SU-DHL-6 (cell line): ENCODE data around the gene PLRG1.

ENCODE experiments used
- H2AFZ ChIP-seq: fragments of 200-600 bp; sonication (generic); 2 replicates; pipeline ENCODE4 v1.6.1; 2014; ENCODE audit warnings: low read depth, mild to moderate bottlenecking, moderate library complexity, mixed read lengths, antibody characterized with exemption, low read length; ENCODE audit not compliant: severe bottlenecking
- H3F3A ChIP-seq: fragments of 200-600 bp; shearing (Covaris generic); 2 replicates; pipeline ENCODE4 v1.6.0; 2016; ENCODE audit warnings: antibody characterized with exemption, mild to moderate bottlenecking; ENCODE audit not compliant: insufficient read depth
- H3K27ac ChIP-seq: fragments of 200-600 bp; sonication (generic); 2 replicates; pipeline ENCODE4 v1.5.1; 2016; ENCODE audit warnings: low read depth, mild to moderate bottlenecking, low read length, moderate library complexity, mixed read lengths
- H3K27me3 ChIP-seq: fragments of 200-600 bp; sonication (generic), shearing (Covaris generic); 2 replicates; pipeline ENCODE4 v1.6.0; 2014; ENCODE audit warnings: mild to moderate bottlenecking, low read length
- H3K36me3 ChIP-seq: fragments of 200-600 bp; sonication (generic); 2 replicates; pipeline ENCODE4 v1.6.1; 2014; ENCODE audit warnings: mild to moderate bottlenecking, low read length, mixed read lengths
- H3K4me2 ChIP-seq: fragments of 300-600, 200-600 bp; shearing (Covaris generic), sonication (generic); 2 replicates; pipeline ENCODE4 v1.6.0; 2014; ENCODE audit warnings: low read length, low read depth, mild to moderate bottlenecking; ENCODE audit not compliant: poor library complexity, severe bottlenecking
- H3K4me3 ChIP-seq: fragments of 200-600 bp; sonication (generic); 2 replicates; pipeline ENCODE4 v1.5.1; 2014; ENCODE audit warnings: antibody characterized with exemption, low read length, mild to moderate bottlenecking, mixed read lengths; ENCODE audit not compliant: insufficient read depth, poor library complexity, severe bottlenecking
- H3K79me2 ChIP-seq: fragments of 200-600 bp; sonication (generic); 2 replicates; pipeline ENCODE4 v1.6.1; 2014; ENCODE audit warnings: mild to moderate bottlenecking, low read length, moderate library complexity; ENCODE audit not compliant: insufficient read depth
- H3K9ac ChIP-seq: fragments of 200-600 bp; sonication (generic); 2 replicates; pipeline ENCODE4 v1.7.0; 2014; ENCODE audit warnings: mild to moderate bottlenecking, low read length
- H3K9me2 ChIP-seq: fragments of 200-600 bp; sonication (generic); replicated peaks from 2 replicates; pipeline ENCODE4 v1.6.1; 2014; ENCODE audit warnings: low read length; ENCODE audit not compliant: insufficient read depth
- H3K9me3 ChIP-seq: fragments of 200-600 bp; sonication (generic); 2 replicates; pipeline ENCODE4 v1.6.1; 2014; ENCODE audit warnings: low read length, mixed read lengths; ENCODE audit not compliant: insufficient read depth
- H4K20me1 ChIP-seq: fragments of 200-600 bp; sonication (generic); 2 replicates; pipeline ENCODE4 v1.6.1; 2014; ENCODE audit warnings: low read depth, mild to moderate bottlenecking, antibody characterized with exemption, low read length, moderate library complexity, mixed read lengths
- EZH2phosphoT487 ChIP-seq: fragments of 200-600 bp; sonication (generic), shearing (Covaris generic); conservative IDR thresholded peaks from 2 replicates; pipeline ENCODE4 v1.6.1; 2018; ENCODE audit warnings: mild to moderate bottlenecking, antibody characterized with exemption, low read length, moderate library complexity, mixed read lengths
- TF ChIP-seq, protein P1 (sequence below): fragments of 200-600 bp; sonication (generic); IDR thresholded peaks from one replicate; pipeline ENCODE4 v1.5.1; 2017; ENCODE audit warnings: antibody characterized with exemption, mild to moderate bottlenecking, low read length, moderate library complexity; ENCODE audit not compliant: insufficient read depth, poor library complexity, severe bottlenecking

PLRG1 gene

GRCh38 chr4:154529728-154530519 is 20.3 kb downstream of the PLRG1 start:
- peaks cover 6% of the 10 kb centered on the region; the same call in 1 of the 2 replicates for H3F3A ChIP-seq

DNA sequence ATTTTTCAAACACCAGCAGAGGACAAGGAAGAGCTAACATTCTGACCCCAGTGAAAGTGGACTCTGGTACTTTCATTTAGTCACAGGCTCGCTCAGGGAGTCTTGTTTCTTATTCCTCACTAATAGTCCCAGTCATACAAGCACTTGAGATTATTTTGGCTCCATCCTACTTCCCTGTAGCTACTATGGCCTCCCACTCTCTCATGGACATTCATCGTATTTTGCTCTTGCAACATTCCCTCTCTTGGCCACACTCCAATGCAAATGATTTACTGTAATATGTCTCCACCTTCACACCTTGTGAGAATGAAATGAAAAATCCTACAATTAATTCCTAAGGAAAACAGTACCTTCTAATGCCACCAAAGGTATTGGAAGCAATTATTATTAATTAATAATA is 21.3 kb downstream of the PLRG1 start:
- H3K9me2 ChIP-seq, result no peaks in the 10 kb centered on the region
- H4K20me1 ChIP-seq, result no peaks in the 10 kb centered on the region
- no peak overlapping the region for H3K4me3 ChIP-seq
- no peaks in the 10 kb centered on the region for H3K79me2 ChIP-seq
- H3K36me3 ChIP-seq, result no peaks in the 10 kb centered on the region
- H3K27ac ChIP-seq, result no peak overlapping the region
- H3F3A ChIP-seq, result peaks cover 3% of the 10 kb centered on the region; the same call in 1 of the 2 replicates
- no peaks in the 10 kb centered on the region for H3K27me3 ChIP-seq
- no peak overlapping the region for H3K9ac ChIP-seq
- H3K9me3 ChIP-seq, result no peaks in the 10 kb centered on the region
- H2AFZ ChIP-seq, result no peak overlapping the region
- no peak overlapping the region for H3K4me2 ChIP-seq
- TF ChIP-seq, protein P1, sequence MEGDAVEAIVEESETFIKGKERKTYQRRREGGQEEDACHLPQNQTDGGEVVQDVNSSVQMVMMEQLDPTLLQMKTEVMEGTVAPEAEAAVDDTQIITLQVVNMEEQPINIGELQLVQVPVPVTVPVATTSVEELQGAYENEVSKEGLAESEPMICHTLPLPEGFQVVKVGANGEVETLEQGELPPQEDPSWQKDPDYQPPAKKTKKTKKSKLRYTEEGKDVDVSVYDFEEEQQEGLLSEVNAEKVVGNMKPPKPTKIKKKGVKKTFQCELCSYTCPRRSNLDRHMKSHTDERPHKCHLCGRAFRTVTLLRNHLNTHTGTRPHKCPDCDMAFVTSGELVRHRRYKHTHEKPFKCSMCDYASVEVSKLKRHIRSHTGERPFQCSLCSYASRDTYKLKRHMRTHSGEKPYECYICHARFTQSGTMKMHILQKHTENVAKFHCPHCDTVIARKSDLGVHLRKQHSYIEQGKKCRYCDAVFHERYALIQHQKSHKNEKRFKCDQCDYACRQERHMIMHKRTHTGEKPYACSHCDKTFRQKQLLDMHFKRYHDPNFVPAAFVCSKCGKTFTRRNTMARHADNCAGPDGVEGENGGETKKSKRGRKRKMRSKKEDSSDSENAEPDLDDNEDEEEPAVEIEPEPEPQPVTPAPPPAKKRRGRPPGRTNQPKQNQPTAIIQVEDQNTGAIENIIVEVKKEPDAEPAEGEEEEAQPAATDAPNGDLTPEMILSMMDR, result no peak
- no peak for TF ChIP-seq EZH2phosphoT487

More at GRCh38 chr4:154529728-154530519, 20.3 kb downstream of the PLRG1 start:
- TF ChIP-seq, protein P1, result no peak
- no peak for TF ChIP-seq EZH2phosphoT487
- Histone ChIP-seq H3K27ac (no peak overlapping the region), H3K9me3 (no peaks in the 10 kb centered on the region), H3K9ac (no peak overlapping the region), H3K36me3 (no peaks in the 10 kb centered on the region), H4K20me1 (no peaks in the 10 kb centered on the region), H3K4me3 (no peak overlapping the region), H3K9me2 (no peaks in the 10 kb centered on the region), H3K79me2 (no peaks in the 10 kb centered on the region), H3K4me2 (no peak overlapping the region), H2AFZ (no peak overlapping the region), H3K27me3 (no peaks in the 10 kb centered on the region)

DNA sequence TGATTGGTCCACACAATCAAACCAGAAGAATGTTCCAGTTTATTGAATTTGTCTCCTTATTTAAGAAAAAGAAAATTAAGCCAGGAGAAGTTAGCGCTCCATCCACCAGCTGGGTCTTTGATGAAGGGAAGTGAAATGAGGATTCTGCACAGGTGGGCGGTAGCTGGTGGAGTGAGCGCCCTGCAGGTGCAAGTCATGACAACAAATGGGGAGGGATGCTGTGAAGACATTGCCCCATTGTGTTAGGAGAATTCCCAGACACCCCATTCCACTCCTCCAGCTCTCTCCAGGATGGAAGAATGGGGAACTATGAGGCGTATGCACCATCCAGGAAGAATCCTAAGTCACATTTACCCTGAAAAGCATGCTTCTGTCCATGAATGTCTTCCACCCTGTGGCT is 22.9 kb downstream of the PLRG1 start:
- TF ChIP-seq EZH2phosphoT487, result no peak
- TF ChIP-seq, protein P1, result no peak

More for the DNA sequence above, 22.9 kb downstream of the PLRG1 start:
- no peaks in the 10 kb centered on the region for H3K9me3 ChIP-seq
- H4K20me1 ChIP-seq, result no peaks in the 10 kb centered on the region
- no peak overlapping the region for H3K4me2 ChIP-seq
- H2AFZ ChIP-seq, result no peak overlapping the region
- no peaks in the 10 kb centered on the region for H3K36me3 ChIP-seq
- no peak overlapping the region for H3K9ac ChIP-seq
- no peaks in the 10 kb centered on the region for H3F3A ChIP-seq
- H3K79me2 ChIP-seq, result no peaks in the 10 kb centered on the region
- no peak overlapping the region for H3K4me3 ChIP-seq
- H3K27me3 ChIP-seq, result no peaks in the 10 kb centered on the region
- H3K27ac ChIP-seq, result no peak overlapping the region
- no peaks in the 10 kb centered on the region for H3K9me2 ChIP-seq
